CD4-positive, CD25-positive, alpha-beta regulatory T cell (primary cell): ENCODE data around the gene IL23A. TPM values are rescaled to one million over a fixed set of nuclear protein-coding genes. Genes with fewer than 3 reads are reported as not detected.
A peak's percentile ranks its signal among the peaks of the same experiment; 100 is the strongest.

Experiments used
- ATAC-seq, 2 donors: fragments of 150-1000 bp; cut with Tn5 transposase; one replicate each; pipeline ENCODE4 v1.10.0; 2021; ENCODE audit warnings: low read depth in 2 of 2, moderate number of reproducible peaks in 2 of 2, moderate library complexity in 1 of 2
- DNase-seq, 3 donors: peaks; one replicate each; pipeline versions ENCODE4 v3.0.0 to v3.0.0-alpha.2; 2012 to 2022; ENCODE audit warnings: mixed read lengths in 1 of 3
- H3K27ac ChIP-seq: one replicate; pipeline ENCODE4 v1.7.0; 2013; ENCODE audit warnings: mild to moderate bottlenecking, low read length; ENCODE audit not compliant: insufficient read depth, poor library complexity, severe bottlenecking
- H3K27me3 ChIP-seq: one replicate; pipeline ENCODE4 v1.7.0; 2013; ENCODE audit warnings: low read length; ENCODE audit not compliant: control insufficient read depth, insufficient read depth
- H3K36me3 ChIP-seq: one replicate; pipeline ENCODE4 v1.7.0; 2013; ENCODE audit warnings: mild to moderate bottlenecking, low read length, moderate library complexity; ENCODE audit not compliant: control insufficient read depth, insufficient read depth
- H3K4me1 ChIP-seq: 2 replicates; pipeline ENCODE4 v1.7.0; 2013; ENCODE audit warnings: mild to moderate bottlenecking, low read length; ENCODE audit not compliant: insufficient read depth, control insufficient read depth, poor library complexity, severe bottlenecking
- H3K4me3 ChIP-seq: one replicate; pipeline ENCODE4 v1.7.0; 2013; ENCODE audit warnings: low read depth, mild to moderate bottlenecking, low read length, moderate library complexity
- H3K9me3 ChIP-seq, 2 experiments: 1 replicate in 1 of 2; 2 replicates in 1 of 2; pipeline ENCODE4 v1.7.0; 2013; ENCODE audit warnings: low read length in 2 of 2, mild to moderate bottlenecking in 1 of 2, moderate library complexity in 1 of 2; ENCODE audit not compliant: control insufficient read depth in 2 of 2
- H3K27ac Mint-ChIP-seq, 3 donors: one replicate each; pipeline ENCODE4 v1.8.0; 2020 to 2022; ENCODE audit warnings: mild to moderate bottlenecking in 3 of 3, mixed read lengths in 3 of 3, moderate library complexity in 2 of 3
- H3K27me3 Mint-ChIP-seq: one replicate; pipeline ENCODE4 v1.8.0; 2022; ENCODE audit warnings: mild to moderate bottlenecking, mixed read lengths
- H3K36me3 Mint-ChIP-seq: one replicate; pipeline ENCODE4 v1.8.0; 2020; ENCODE audit warnings: mixed read lengths
- H3K4me1 Mint-ChIP-seq, 4 donors: one replicate each; pipeline ENCODE4 v1.8.0; 2020 to 2022; ENCODE audit warnings: mixed read lengths in 4 of 4, mild to moderate bottlenecking in 1 of 4
- H3K4me3 Mint-ChIP-seq, 4 donors: one replicate each; pipeline ENCODE4 v1.8.0; 2020 to 2022; ENCODE audit warnings: mild to moderate bottlenecking in 4 of 4, mixed read lengths in 4 of 4, moderate library complexity in 3 of 4
- H3K9me3 Mint-ChIP-seq, 7 donors: one replicate each; pipeline ENCODE4 v1.8.0; 2020 to 2022; ENCODE audit warnings: mixed read lengths in 7 of 7, mild to moderate bottlenecking in 3 of 7, moderate library complexity in 2 of 7
- polyA plus RNA-seq, 4 donors: library from polyadenylated mRNA; unstranded; fragments of 300-500 nt; fragmentation: Illumina TruSeq; gene quantifications; one replicate each; pipeline ENCODE4 v1.2.3, GENCODE V29; 2021
- total RNA-seq: library from RNA; stranded (reverse); gene quantifications from one replicate; pipeline ENCODE4 v1.2.3, GENCODE V29; 2022

IL23A gene
- total and polyA plus RNA-seq, 5 donors from 2014 or later, result 12.2 to 27.1 (median 18.3) TPM

DNA sequence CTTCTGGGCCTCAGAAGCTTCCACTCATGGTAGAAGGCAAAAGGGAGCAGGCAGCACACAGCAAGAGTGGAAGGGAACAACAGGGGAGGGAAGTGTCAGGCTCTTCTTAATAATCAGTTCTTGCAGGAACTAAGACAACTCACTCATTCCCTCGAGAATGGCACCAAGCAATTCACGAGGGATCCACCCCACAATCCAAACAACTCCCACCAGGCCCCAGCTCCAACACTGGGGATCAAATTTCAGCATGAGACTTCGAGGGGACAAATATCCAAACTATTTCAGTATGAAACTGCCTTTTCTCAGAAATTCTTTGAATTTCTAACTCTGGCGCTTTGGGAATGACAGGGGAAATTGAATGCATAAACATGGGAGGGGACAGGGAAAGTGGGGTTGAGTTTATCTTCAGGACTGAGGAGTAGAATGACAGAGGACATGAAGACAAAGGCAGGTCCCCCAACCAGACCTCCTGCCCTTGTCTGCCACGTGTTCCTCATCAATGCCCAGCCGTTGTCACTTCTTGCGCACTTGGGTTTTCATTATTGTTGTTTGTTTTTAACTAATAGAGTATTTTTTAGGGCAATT lies 48.6 kb downstream of the IL23A start:
- Mint-ChIP-seq H3K4me1 (no peaks in the 10 kb centered on the region), H3K27ac (no peak overlapping the region), H3K27me3 (peaks cover 10% of the 10 kb centered on the region), H3K9me3 (no peaks in the 10 kb centered on the region), H3K4me3 (no peak overlapping the region), H3K36me3 (no peaks in the 10 kb centered on the region)
- H3K4me3 ChIP-seq, result no peak overlapping the region
- H3K36me3 ChIP-seq, result no peaks in the 10 kb centered on the region
- no peaks in the 10 kb centered on the region for H3K27me3 ChIP-seq
- H3K9me3 ChIP-seq, result no peaks in the 10 kb centered on the region
- ATAC-seq, result no peak
- H3K4me1 ChIP-seq, result no peaks in the 10 kb centered on the region
- DNase-seq, result no peak
- H3K27ac ChIP-seq, result no peak overlapping the region

DNA sequence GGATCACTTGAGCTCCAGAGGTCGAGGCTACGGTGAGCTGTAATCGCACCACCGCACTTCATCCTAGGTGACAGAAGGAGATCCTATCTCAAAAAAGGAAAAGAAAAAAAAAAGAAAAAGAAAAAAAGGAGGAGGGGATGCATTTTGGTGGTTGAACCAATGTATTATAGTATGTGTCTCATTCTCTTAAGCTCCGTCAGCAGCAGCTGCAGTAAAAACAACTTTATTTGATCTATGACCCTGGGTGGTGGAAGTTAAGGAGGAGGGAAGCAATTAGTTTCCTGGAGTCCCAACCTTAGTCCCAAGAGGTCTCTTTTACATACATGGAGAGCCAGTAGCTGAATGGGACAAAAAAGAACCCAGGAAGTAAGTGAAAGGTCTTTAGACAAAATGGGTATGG lies 50.7 kb downstream of the IL23A start:
- Mint-ChIP-seq H3K4me3 (no peak overlapping the region), H3K27ac (peak overlapping the region in 1 of 3 donors; percentile 3), H3K9me3 (no peaks in the 10 kb centered on the region), H3K36me3 (no peaks in the 10 kb centered on the region), H3K27me3 (peaks cover 16% of the 10 kb centered on the region), H3K4me1 (no peaks in the 10 kb centered on the region)
- no peak for DNase-seq
- no peak overlapping the region for H3K27ac ChIP-seq
- H3K9me3 ChIP-seq, result no peaks in the 10 kb centered on the region
- H3K27me3 ChIP-seq, result no peaks in the 10 kb centered on the region
- H3K36me3 ChIP-seq, result no peaks in the 10 kb centered on the region
- no peak for ATAC-seq
- no peaks in the 10 kb centered on the region for H3K4me1 ChIP-seq
- H3K4me3 ChIP-seq, result no peak overlapping the region

Other genes starting within 250 kb of the IL23A start
- 63.8 TPM for gene PA2G4, start 234.3 kb upstream of the IL23A start, total RNA-seq
- 100 to 1,000 TPM; 193 to 203 (median 196) TPM for gene PA2G4, start 234.3 kb upstream of the IL23A start, polyA plus RNA-seq
- 4,134 TPM for gene RPL41, start 222.3 kb upstream of the IL23A start, total RNA-seq
- gene RPL41, start 222.3 kb upstream of the IL23A start, polyA plus RNA-seq, result 1,000 to 10,000 TPM; 7,544 to 9,760 (median 8,849) TPM
- gene ZC3H10, start 220.6 kb upstream of the IL23A start, total RNA-seq, result 11.0 TPM
- gene ZC3H10, start 220.6 kb upstream of the IL23A start, polyA plus RNA-seq, result 1 to 10 TPM; 1.7 to 3.7 (median 2.9) TPM
- 190 TPM for gene ESYT1, start 210.6 kb upstream of the IL23A start, total RNA-seq
- 100 to 1,000 TPM; 249 to 395 (median 333) TPM for gene ESYT1, start 210.6 kb upstream of the IL23A start, polyA plus RNA-seq
- gene MYL6B, start 186.3 kb upstream of the IL23A start, total RNA-seq, result 8.8 TPM
- 10 to 100 TPM in 3 of 4 donors, 1 to 10 TPM in 1; 9.9 to 18.4 (median 11.3) TPM for gene MYL6B, start 186.3 kb upstream of the IL23A start, polyA plus RNA-seq
- gene MYL6, start 180.5 kb upstream of the IL23A start, total RNA-seq, result 933 TPM
- 1,000 to 10,000 TPM; 2,559 to 3,471 (median 2,992) TPM for gene MYL6, start 180.5 kb upstream of the IL23A start, polyA plus RNA-seq
- gene SMARCC2, start 149.4 kb upstream of the IL23A start, total RNA-seq, result 153 TPM
- 10 to 100 TPM; 46.3 to 64.1 (median 54.1) TPM for gene SMARCC2, start 149.4 kb upstream of the IL23A start, polyA plus RNA-seq
- 33.7 TPM for gene RNF41, start 117.0 kb upstream of the IL23A start, total RNA-seq
- 10 to 100 TPM; 39.2 to 45.8 (median 45.1) TPM for gene RNF41, start 117.0 kb upstream of the IL23A start, polyA plus RNA-seq
- gene NABP2, start 114.5 kb upstream of the IL23A start, total RNA-seq, result 16.9 TPM
- gene NABP2, start 114.5 kb upstream of the IL23A start, polyA plus RNA-seq, result 1 to 10 TPM; 4.1 to 6.8 (median 5.0) TPM
- 2.0 TPM for gene SLC39A5, start 108.8 kb upstream of the IL23A start, total RNA-seq
- gene SLC39A5, start 108.8 kb upstream of the IL23A start, polyA plus RNA-seq, result not detected
- gene ANKRD52, start 80.5 kb upstream of the IL23A start, total RNA-seq, result 40.1 TPM
- 1 to 10 TPM; 5.0 to 7.5 (median 6.4) TPM for gene ANKRD52, start 80.5 kb upstream of the IL23A start, polyA plus RNA-seq
- 23.7 TPM for gene COQ10A, start 71.9 kb upstream of the IL23A start, total RNA-seq
- gene COQ10A, start 71.9 kb upstream of the IL23A start, polyA plus RNA-seq, result 10 to 100 TPM in 3 of 4 donors, 1 to 10 TPM in 1; 8.1 to 11.5 (median 11.0) TPM
- 173 TPM for gene CS, start 38.6 kb upstream of the IL23A start, total RNA-seq
- 10 to 100 TPM; 69.3 to 85.8 (median 74.3) TPM for gene CS, start 38.6 kb upstream of the IL23A start, polyA plus RNA-seq
- gene CNPY2, start 22.9 kb upstream of the IL23A start, total RNA-seq, result 47.6 TPM
- 100 to 1,000 TPM; 139 to 166 (median 156) TPM for gene CNPY2, start 22.9 kb upstream of the IL23A start, polyA plus RNA-seq
- gene PAN2, start 4.9 kb upstream of the IL23A start, total RNA-seq, result 83.5 TPM
- gene PAN2, start 4.9 kb upstream of the IL23A start, polyA plus RNA-seq, result 10 to 100 TPM in 1 of 4 donors, 1 to 10 TPM in 3; 4.5 to 10.6 (median 7.3) TPM
- 190 TPM for gene STAT2, start 21.2 kb downstream of the IL23A start, total RNA-seq
- 10 to 100 TPM; 67.9 to 92.5 (median 79.8) TPM for gene STAT2, start 21.2 kb downstream of the IL23A start, polyA plus RNA-seq
- gene APOF, start 24.0 kb downstream of the IL23A start, total RNA-seq, result not detected
- not detected for gene APOF, start 24.0 kb downstream of the IL23A start, polyA plus RNA-seq
- gene TIMELESS, start 110.5 kb downstream of the IL23A start, total RNA-seq, result 7.3 TPM
- 1 to 10 TPM; 2.8 to 6.3 (median 4.6) TPM for gene TIMELESS, start 110.5 kb downstream of the IL23A start, polyA plus RNA-seq
- gene MIP, start 115.8 kb downstream of the IL23A start, total RNA-seq, result not detected
- under 1 TPM in 3 of 4 donors, not detected in 1; 0.07 to 0.24 (median 0.09) TPM for gene MIP, start 115.8 kb downstream of the IL23A start, polyA plus RNA-seq
- 5.3 TPM for gene SPRYD4, start 129.7 kb downstream of the IL23A start, total RNA-seq
- 1 to 10 TPM in 3 of 4 donors, under 1 TPM in 1; 0.64 to 2.0 (median 1.5) TPM for gene SPRYD4, start 129.7 kb downstream of the IL23A start, polyA plus RNA-seq
- gene GLS2, start 149.3 kb downstream of the IL23A start, total RNA-seq, result 1.3 TPM
- 1 to 10 TPM in 2 of 4 donors, under 1 TPM in 2; 0.64 to 3.9 (median 2.3) TPM for gene GLS2, start 149.3 kb downstream of the IL23A start, polyA plus RNA-seq
- 3.1 TPM for gene RBMS2, start 182.9 kb downstream of the IL23A start, total RNA-seq
- gene RBMS2, start 182.9 kb downstream of the IL23A start, polyA plus RNA-seq, result under 1 TPM in 3 of 4 donors, not detected in 1; 0.14 to 0.41 (median 0.23) TPM